Measurements from ENCODE around the gene WBP11.
A peak's percentile ranks its signal among the peaks of the same experiment; 100 is the strongest.

Gene WBP11

GRCh38 chr12:14803011-14803829, at the start of gene WBP11, which contains the start of gene C12orf60:
WBP11 (minus strand) TSS chr12:14803478; CDS start chr12:14801383, 2,095 bp downstream.
C12orf60 (plus strand) TSS chr12:14803670; CDS start chr12:14822936, 19,266 bp downstream.
- TF ChIP-seq ZFX (IDR thresholded peaks at IDR 0.05; ENCODE audit: borderline replicate concordance) = no peak
- TF ChIP-seq, protein P1, sequence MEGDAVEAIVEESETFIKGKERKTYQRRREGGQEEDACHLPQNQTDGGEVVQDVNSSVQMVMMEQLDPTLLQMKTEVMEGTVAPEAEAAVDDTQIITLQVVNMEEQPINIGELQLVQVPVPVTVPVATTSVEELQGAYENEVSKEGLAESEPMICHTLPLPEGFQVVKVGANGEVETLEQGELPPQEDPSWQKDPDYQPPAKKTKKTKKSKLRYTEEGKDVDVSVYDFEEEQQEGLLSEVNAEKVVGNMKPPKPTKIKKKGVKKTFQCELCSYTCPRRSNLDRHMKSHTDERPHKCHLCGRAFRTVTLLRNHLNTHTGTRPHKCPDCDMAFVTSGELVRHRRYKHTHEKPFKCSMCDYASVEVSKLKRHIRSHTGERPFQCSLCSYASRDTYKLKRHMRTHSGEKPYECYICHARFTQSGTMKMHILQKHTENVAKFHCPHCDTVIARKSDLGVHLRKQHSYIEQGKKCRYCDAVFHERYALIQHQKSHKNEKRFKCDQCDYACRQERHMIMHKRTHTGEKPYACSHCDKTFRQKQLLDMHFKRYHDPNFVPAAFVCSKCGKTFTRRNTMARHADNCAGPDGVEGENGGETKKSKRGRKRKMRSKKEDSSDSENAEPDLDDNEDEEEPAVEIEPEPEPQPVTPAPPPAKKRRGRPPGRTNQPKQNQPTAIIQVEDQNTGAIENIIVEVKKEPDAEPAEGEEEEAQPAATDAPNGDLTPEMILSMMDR (IDR thresholded peaks at IDR 0.05) = no peak
- H3K27ac ChIP-seq = peak within 1 kb of the TSS; percentile 80

DNA sequence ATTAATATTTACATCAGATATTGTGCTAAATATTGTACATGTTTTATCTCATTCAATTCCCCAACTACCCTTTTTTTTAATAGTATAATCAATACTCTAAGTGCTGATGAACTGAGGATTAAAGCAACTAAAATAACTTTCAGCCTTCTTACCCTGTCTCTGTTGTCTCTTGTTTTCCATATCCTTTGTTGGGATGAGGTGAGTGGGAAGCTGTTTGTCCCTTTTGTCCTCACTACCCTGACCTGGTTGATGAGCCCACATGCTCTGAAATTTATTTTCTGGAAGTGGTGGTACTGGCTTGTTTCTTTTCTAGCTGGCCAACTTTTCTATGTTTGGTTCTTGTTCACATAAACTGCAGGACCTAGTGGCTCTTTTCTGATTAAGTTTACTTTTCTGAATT, 49.6 kb upstream of the WBP11 start:
- TF ChIP-seq, protein P1 (IDR thresholded peaks at IDR 0.05) = no peak
- no peak for TF ChIP-seq ZFX (IDR thresholded peaks at IDR 0.05; ENCODE audit: borderline replicate concordance)
- no peak overlapping the region for H3K27ac ChIP-seq

GRCh38 chr12:14850929-14851663, 47.8 kb upstream of the WBP11 start:
- TF ChIP-seq, protein P1 (IDR thresholded peaks at IDR 0.05) = no peak
- TF ChIP-seq ZFX (IDR thresholded peaks at IDR 0.05; ENCODE audit: borderline replicate concordance) = no peak
- no peak overlapping the region for H3K27ac ChIP-seq

- TF ChIP-seq, protein P1 (IDR thresholded peaks at IDR 0.05) = no peak
- no peak for TF ChIP-seq ZFX (IDR thresholded peaks at IDR 0.05; ENCODE audit: borderline replicate concordance)
- H3K27ac ChIP-seq = no peak overlapping the region
Observed at GRCh38 chr12:14849661-14850060, 46.4 kb upstream of the WBP11 start.

DNA sequence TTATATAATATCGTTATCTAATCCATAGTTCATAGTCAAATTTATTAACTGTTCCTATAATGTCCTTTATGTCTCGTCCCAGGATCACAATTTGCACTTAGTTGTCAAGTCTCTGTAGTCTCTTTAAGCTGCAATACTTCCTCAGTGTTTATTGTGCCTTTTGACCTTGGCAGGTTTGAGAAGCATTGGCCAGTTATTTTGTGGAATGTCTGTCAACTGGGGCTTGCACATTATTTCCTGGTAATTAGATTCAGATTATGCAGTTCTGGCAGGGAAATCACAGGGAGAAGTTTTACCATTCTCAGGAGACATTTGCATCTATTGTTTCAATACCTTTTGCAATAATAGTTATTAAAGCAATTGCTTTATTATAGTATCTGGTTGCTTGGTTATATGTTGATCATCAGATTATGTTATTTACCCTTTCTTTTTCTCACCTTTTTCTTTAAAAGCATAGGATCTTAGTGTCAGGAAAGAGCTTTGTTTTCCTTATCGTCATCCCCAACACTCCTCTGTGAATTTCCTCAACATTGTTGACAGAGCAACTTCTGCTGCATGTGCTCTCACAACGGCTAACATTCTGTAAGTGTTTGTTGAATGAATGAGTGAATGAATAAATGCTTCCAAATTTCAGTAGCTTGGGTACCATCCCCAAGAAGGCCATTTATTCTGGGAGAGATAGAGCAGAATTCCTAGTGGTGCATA, 43.8 kb upstream of the WBP11 start:
- TF ChIP-seq, protein P1 (IDR thresholded peaks at IDR 0.05) = no peak
- TF ChIP-seq ZFX (IDR thresholded peaks at IDR 0.05; ENCODE audit: borderline replicate concordance) = no peak

DNA sequence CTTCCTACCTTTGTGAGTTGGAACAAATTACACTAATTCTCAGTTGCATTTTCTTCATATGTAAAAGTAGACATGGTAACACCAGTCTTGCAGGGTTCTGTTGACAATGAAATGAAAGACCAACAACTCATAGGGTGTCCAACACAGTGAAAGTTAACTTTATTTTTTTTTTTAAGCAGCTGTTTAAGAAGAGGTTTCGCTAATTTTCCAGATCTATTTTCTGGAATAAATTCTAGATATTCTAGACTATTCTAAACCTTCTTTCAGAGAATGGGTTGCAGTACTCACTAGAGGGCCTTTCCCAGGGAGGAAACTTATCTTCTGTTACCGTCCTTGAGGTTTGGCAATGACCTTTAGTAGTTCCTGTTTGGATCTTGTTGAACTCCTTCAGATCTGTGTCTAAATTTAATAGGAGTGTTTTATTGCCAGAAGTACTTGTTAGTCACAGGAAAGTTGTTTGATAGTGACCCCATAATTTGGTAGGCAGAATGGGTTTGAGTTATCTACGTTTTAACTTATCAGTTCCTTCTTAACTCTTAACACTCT, 42.8 kb upstream of the WBP11 start:
- TF ChIP-seq ZFX (IDR thresholded peaks at IDR 0.05; ENCODE audit: borderline replicate concordance) = no peak
- TF ChIP-seq, protein P1 (IDR thresholded peaks at IDR 0.05) = no peak
- no peak overlapping the region for H3K27ac ChIP-seq

More for the DNA sequence above, 43.8 kb upstream of the WBP11 start:
- no peak overlapping the region for H3K27ac ChIP-seq

Data from 22Rv1 (cell line).